ENCODE data around the gene TMEM205.
"Not testable (repeated sequence)": the region's sequence is repeated elsewhere in the genome, so short reads cannot be mapped to it uniquely, and the experiment has no call there.

- not testable (repeated sequence) for TF ChIP-seq CTCF, POLR2A (IDR thresholded peaks at IDR 0.05)
Observed at GRCh38 chr19:11354102-11354501, 8.0 kb upstream of the TMEM205 start.
